Tibial nerve (tissue), 4 donors: ENCODE results near the gene POSTN.

Experiments
- EP300 ChIP-seq, 2 donors: sonication (generic); formaldehyde crosslinking; IDR thresholded peaks; one replicate each; pipeline ENCODE4 v1.6.1; 2017; ENCODE audit warnings: antibody characterized with exemption in 2 of 2, mild to moderate bottlenecking in 1 of 2
- POLR2A ChIP-seq, 2 donors: fragments of 450-650 bp; IDR thresholded peaks; one replicate each; pipeline ENCODE4 v1.6.1; 2017; ENCODE audit warnings: antibody characterized with exemption in 2 of 2, mild to moderate bottlenecking in 2 of 2, moderate library complexity in 2 of 2
- TF ChIP-seq, protein P1 (sequence below), 5 experiments: fragments of 200-600 bp in 3 of 5; fragments of 450-650 bp in 2 of 5; sonication (generic) in 3 of 5; IDR thresholded peaks; one replicate each; pipeline ENCODE4 v1.5.1; 2016 to 2019; ENCODE audit warnings: antibody characterized with exemption in 5 of 5, mild to moderate bottlenecking in 3 of 5, moderate library complexity in 2 of 5

DNA sequence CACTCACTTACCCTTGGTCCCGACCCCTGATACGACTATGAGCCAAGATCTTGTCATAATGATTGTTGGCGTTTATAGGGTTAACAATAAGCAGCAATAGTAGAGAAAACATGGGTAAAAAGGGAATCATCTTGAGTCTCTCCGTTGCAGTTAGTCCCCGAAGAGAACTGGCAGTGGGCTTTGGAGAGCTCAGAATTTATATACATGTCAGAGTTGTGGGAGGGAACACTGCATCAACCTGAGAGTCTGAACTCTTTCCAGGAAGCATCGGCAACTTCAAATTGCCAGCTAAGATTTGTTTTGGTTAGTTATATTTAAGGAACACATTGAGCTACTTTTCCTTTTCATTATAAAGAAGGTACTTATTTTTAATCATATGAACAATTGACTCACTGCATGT, at the start of gene POSTN:
- TF ChIP-seq, protein P1, sequence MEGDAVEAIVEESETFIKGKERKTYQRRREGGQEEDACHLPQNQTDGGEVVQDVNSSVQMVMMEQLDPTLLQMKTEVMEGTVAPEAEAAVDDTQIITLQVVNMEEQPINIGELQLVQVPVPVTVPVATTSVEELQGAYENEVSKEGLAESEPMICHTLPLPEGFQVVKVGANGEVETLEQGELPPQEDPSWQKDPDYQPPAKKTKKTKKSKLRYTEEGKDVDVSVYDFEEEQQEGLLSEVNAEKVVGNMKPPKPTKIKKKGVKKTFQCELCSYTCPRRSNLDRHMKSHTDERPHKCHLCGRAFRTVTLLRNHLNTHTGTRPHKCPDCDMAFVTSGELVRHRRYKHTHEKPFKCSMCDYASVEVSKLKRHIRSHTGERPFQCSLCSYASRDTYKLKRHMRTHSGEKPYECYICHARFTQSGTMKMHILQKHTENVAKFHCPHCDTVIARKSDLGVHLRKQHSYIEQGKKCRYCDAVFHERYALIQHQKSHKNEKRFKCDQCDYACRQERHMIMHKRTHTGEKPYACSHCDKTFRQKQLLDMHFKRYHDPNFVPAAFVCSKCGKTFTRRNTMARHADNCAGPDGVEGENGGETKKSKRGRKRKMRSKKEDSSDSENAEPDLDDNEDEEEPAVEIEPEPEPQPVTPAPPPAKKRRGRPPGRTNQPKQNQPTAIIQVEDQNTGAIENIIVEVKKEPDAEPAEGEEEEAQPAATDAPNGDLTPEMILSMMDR (IDR thresholded peaks at IDR 0.05) = no peak
- TF ChIP-seq POLR2A (IDR thresholded peaks at IDR 0.05) (no peak), EP300 (IDR thresholded peaks at IDR 0.05) (no peak)
